PFSK-1 (cell line): ENCODE data around the gene PREX1.

ENCODE experiments used
- FOXP2 ChIP-seq: optimal IDR thresholded peaks from 2 replicates; pipeline ENCODE3; 2011; ENCODE audit warnings: borderline replicate concordance, control low read depth, inconsistent platforms; ENCODE audit not compliant: insufficient read depth; ENCODE audit errors: extremely low read length, extremely low read depth
- POLR2AphosphoS5 ChIP-seq: IDR thresholded peaks from 2 replicates; pipeline ENCODE4 v1.6.1; 2012; ENCODE audit warnings: low read depth, mild to moderate bottlenecking, control low read depth, low read length, moderate library complexity
- REST ChIP-seq, 2 experiments: IDR thresholded peaks; 2 replicates each; pipeline versions ENCODE4 v1.6.1 to v1.8.0; 2011 to 2012; ENCODE audit warnings: low read depth in 2 of 2, low read length in 2 of 2, control low read depth in 1 of 2, inconsistent platforms in 1 of 2, mild to moderate bottlenecking in 1 of 2, moderate library complexity in 1 of 2; ENCODE audit not compliant: insufficient read depth in 1 of 2
- SIN3A ChIP-seq: IDR thresholded peaks from 2 replicates; pipeline ENCODE4 v1.6.1; 2012; ENCODE audit warnings: mild to moderate bottlenecking, low read length, moderate library complexity, borderline replicate concordance; ENCODE audit not compliant: insufficient read depth
- TAF1 ChIP-seq: IDR thresholded peaks from 2 replicates; pipeline ENCODE4 v1.6.1; 2012; ENCODE audit warnings: low read length, control low read depth, borderline replicate concordance; ENCODE audit not compliant: insufficient read depth

The PREX1 gene

GRCh38 chr20:48706710-48707365, 121.0 kb downstream of the PREX1 start:
- no peak for TF ChIP-seq TAF1
- TF ChIP-seq REST (IDR thresholded peaks at IDR 0.05; ENCODE audit: insufficient read depth in 1 of 2, low read depth in 2 of 2, low read length in 2 of 2) = no peak
- TF ChIP-seq FOXP2 = no peak
- TF ChIP-seq SIN3A = no peak
- TF ChIP-seq POLR2AphosphoS5 = no peak

- TF ChIP-seq FOXP2 = no peak
- no peak for TF ChIP-seq POLR2AphosphoS5
- no peak for TF ChIP-seq TAF1
- no peak for TF ChIP-seq SIN3A
- no peak for TF ChIP-seq REST (IDR thresholded peaks at IDR 0.05; ENCODE audit: insufficient read depth in 1 of 2, low read depth in 2 of 2, low read length in 2 of 2)
Measured at GRCh38 chr20:48706116-48706656, 121.6 kb downstream of the PREX1 start.

GRCh38 chr20:48705240-48706115, 122.3 kb downstream of the PREX1 start:
- TF ChIP-seq POLR2AphosphoS5 = no peak
- TF ChIP-seq FOXP2 = no peak
- TF ChIP-seq TAF1 = no peak
- no peak for TF ChIP-seq REST (IDR thresholded peaks at IDR 0.05; ENCODE audit: insufficient read depth in 1 of 2, low read depth in 2 of 2, low read length in 2 of 2)
- TF ChIP-seq SIN3A = no peak

GRCh38 chr20:48704761-48705160, 123.0 kb downstream of the PREX1 start:
- no peak for TF ChIP-seq SIN3A
- no peak for TF ChIP-seq REST (IDR thresholded peaks at IDR 0.05; ENCODE audit: insufficient read depth in 1 of 2, low read depth in 2 of 2, low read length in 2 of 2)
- no peak for TF ChIP-seq FOXP2
- no peak for TF ChIP-seq TAF1
- TF ChIP-seq POLR2AphosphoS5 = no peak
